HG03469 (cell line): ENCODE data around the gene STK31.
"Not testable (repeated sequence)": the region's sequence is repeated elsewhere in the genome, so short reads cannot be mapped to it uniquely, and the experiment has no call there.

Source experiments
- ATAC-seq: cut with Tn5 transposase; IDR thresholded peaks from one replicate; pipeline ENCODE4 v1.9.1; 2021; ENCODE audit warnings: mild to moderate bottlenecking, moderate library complexity, moderate number of reproducible peaks; ENCODE audit not compliant: unreplicated experiment

The STK31 gene

DNA sequence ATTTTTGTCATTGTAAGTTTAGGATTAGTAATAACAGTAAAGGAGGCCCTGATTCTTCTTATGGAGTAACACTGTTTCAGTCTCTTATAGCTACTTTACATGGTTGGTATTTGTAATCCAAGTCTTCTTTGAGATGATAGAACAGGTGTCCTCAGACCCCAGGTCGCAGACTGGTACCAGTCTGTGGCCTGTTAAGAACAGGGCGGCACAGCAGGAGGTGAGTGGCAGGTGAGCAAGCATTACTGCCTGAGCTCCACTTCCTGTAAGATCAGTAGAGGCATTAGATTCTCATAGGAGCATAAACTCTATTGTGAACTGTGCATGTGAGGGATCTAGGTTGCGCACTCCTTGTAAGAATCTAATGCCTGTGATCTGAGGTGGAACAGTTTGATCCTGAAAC is 77.3 kb downstream of the STK31 start:
- ATAC-seq = no peak

DNA sequence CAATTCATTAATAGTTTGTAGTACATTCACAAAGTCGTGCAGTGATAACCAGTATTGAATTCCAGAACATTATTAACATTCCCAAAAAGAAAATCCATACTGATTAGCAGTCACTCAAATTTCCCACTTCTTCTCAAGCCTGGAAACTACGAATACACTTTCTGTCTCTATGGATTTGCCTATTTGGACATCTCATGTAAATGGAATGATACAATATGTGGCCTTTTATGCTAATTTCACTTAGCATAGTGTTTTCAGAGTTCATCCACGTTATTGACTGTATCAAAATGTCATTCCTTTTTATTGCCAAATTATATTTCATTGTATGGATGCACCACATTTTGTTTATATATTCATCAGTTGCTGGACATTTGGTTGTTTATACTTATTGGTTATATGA is 78.8 kb downstream of the STK31 start:
- no peak for ATAC-seq

DNA sequence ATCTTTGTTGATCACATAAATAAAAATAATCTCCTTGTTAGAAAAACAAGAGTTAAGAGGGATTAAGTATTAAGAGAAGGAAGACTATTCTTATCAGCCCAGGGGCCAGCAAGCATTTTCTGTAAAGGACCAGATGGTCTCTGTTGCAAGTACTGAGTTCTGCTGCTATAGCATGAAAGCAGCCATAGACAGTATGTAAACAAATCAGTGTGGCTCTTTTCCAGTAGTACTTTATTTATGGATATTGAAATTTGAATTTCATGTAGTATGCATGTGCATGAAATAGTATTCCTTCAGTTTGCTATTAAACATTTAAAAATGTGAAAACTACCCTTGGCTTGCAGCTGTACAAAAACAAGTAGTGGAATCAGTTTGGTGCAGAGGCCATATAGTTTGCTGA is 81.7 kb downstream of the STK31 start:
- no peak for ATAC-seq

DNA sequence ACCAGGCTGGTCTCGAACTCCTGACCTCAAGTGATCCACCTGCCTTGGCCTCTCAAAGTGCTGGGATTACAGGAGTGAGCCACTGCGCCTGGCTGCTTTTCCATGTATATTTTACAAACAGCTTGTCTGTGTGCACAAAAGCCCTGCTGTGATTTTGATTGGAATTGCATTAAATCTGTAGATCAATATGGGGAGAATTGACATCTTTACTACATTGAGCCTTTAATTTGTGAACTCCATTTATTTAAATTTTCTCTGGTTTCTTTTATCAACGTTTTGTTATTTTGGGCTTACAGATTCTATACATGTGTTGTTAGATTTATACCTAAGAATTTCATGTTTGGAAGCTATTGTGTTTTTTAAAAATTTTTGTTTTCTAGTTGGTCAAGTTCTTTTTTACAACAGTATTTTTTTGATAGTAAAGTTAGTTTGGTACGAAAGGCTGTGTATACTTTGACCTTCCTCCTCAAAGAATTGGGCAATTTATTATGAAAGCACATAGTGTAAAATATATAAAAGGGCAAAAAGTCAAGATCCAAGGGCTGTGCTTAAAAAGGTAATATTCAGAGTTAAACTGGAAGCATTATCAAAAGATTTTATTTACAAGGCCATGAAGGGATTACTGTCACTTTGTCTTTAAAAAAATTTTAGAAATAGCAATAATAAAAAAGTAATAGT is 92.8 kb downstream of the STK31 start:
- ATAC-seq = no peak

DNA sequence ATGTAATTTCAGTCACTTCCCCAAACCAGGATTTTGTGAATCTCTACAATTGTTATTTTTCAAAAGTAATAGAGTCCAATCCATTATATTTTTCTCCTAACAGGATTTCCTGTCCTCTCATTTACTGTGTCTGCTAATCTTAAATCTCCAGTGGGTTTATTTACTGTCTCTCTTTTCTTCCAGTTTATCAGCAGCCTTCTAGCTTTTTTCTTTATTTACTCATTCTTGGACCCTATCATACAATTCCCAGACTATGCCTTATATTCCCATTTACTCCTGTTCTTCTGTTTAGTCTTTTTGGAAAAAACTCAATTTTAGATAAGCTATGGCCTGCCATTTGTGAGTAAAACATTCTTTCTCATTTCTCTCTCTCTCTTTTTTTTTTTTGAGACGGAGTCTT is 94.7 kb downstream of the STK31 start:
- no peak for ATAC-seq

DNA sequence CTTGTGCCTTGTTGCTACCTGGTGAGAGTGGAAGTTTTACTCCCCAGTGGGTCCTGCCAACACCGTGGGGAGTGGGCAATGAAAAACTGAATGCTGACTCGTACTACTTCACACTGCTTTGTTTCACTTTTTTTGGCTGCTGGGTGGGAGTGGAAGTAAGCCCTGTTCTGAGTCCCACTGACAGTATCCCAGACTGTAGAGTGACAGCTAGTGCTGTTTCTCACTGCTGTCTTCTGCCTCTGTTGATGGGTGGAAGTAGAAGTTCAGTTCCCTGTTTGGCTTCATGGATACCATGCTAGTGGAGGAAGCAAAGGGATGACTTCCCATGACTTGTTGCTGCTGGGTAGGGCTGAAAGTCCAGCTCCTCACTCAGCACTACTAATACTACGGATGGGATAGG is 98.4 kb downstream of the STK31 start:
- ATAC-seq = no peak

DNA sequence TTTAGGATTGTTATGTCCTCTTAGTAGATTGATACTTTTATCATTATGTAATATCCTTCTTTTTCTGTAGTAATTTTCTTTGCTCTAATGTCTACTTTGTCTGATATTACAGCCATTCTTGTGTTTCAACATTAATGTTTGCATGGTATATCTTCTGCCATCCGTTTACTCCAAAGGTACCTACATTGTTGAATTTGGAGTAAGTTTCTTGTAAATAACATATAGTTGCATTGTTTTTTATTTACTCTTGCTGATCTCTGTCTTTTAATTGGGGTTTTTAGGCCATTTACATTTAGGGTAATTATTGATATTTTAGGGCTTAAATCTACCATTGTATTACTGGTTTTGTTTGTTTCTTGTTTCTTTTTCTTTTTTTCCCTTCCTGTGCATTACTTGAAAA is 100.1 kb downstream of the STK31 start:
- ATAC-seq = no peak

DNA sequence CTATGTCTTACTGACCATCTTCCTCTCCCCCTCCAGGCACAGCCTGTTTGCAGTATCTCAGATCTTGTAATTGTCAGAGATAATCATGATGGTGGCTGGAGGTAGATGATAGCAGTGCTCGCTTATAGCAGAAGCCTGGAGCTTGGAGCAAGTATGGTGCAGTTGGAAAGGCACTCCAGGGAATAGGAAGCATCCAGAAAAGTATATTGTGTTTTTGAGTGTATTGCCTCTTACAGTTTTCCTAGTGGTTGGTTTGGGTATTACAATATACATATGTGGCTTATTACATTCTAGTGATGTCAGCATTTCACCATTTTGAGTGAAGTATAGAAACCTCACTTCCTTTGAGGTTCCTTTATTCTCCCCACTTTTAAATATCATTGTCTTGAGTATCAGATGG is 101.5 kb downstream of the STK31 start:
- ATAC-seq = no peak

DNA sequence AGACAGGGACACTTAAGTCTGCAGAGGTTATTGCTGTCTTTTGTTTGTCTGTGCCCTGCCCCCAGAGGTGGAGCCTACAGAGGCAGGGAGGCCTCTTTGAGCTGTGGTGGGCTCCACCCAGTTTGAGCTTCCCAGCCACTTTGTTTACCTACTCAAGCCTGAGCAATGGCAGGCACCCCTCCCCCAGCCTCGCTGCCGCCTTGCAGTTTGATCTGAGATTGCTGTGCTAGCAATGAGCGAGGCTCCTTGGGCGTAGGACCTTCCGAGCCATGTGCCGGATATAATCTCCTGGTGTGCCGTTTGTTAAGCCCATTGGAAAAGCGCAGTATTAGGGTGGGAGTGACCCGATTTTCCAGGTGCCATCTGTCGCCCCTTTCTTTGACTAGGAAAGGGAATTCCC is 118.1 kb downstream of the STK31 start:
- ATAC-seq = not testable (repeated sequence)

DNA sequence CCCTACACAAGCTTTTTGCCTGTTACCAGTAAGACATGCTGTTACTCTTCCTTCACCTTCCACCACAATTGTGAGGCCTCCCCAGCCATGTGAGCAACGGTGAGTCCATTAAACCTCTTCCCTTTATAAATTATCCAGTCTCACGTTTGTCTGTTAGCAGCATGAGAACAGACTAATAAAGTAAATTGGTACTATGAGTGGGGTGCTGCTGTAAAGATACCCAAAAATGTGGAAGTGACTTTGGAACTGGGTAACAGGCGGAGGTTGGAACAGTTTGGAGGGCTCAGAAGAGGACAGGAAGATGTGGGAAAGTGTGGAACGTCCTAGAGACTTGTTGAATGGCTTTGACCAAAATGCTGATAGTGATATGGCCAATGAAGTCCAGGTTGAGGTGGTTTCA is 122.7 kb downstream of the STK31 start:
- ATAC-seq = not testable (repeated sequence)

DNA sequence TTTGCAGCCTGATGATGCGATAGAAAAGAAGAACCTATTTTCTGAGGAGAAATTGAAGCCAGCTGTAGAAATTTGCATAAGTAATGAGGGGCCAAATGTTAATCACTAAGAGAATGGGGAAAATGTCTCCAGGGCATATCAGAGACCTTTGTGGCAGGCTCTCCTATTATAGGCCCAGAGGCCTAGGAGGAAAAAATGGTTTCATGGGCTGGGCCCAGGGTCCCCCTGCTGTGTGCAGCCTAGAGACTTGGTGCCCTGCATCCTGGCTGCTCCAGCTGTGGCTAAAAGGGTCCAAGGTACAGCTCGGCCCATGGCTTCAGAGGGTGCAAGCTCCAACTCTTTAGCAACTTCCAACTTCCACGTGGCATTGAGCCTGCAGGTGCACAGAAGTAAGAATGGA is 123.4 kb downstream of the STK31 start:
- ATAC-seq = no peak

DNA sequence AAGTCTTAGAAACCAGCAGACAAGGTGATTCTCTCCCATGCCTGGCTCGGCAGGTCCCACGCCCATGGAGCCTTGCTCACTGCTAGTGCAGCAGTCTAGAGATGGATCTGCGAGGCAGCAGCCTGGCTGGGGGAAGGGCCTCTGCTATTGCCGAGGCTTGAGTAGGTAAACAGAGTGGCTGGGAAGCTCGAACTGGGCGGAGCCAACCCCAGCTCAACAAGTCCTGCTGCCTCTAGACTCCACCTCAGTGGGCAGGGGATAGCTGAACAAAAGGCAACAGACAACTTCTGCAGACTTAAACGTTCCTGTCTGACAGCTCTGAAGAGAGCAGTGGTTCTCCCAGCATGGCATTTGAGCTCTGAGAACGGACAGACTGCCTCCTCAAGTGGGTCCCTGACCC is 134.8 kb downstream of the STK31 start:
- ATAC-seq = not testable (repeated sequence)

DNA sequence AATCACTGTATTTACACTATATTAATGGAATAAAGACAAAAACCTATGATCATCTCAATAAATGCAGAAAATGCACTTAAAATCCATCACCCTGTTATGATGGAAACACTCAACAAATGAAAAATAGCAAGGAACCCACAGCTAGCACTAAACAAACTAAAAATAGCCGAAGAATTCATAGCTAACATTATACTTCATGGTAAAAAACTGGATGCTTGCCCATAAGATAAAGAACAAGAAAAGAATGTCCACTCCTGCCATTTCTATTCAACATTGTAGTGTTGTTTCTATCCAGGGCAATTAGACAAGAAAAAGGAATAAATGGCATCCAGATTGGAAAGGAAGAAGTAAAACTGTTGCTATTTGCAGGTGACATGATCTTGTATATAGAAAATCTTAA is 142.1 kb downstream of the STK31 start:
- ATAC-seq = no peak

DNA sequence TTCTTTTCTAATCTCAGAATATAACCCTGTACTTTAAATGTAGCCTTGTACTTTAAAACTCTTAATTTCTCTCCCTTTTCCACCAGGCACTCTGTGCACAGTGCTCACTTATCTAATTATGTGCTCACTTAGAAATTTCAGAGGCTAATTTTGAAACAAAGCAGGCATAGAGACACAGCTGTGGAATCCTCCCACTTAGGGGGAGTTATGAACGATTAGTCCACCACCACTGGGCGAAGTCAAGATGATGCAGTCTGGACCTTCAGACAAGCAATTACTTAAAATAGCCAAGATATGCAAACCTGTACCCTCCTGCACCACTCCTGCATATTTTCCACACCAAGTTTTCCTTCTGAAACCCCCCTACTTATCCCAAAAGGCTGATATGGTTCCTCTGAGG is 143.0 kb downstream of the STK31 start:
- ATAC-seq = no peak

DNA sequence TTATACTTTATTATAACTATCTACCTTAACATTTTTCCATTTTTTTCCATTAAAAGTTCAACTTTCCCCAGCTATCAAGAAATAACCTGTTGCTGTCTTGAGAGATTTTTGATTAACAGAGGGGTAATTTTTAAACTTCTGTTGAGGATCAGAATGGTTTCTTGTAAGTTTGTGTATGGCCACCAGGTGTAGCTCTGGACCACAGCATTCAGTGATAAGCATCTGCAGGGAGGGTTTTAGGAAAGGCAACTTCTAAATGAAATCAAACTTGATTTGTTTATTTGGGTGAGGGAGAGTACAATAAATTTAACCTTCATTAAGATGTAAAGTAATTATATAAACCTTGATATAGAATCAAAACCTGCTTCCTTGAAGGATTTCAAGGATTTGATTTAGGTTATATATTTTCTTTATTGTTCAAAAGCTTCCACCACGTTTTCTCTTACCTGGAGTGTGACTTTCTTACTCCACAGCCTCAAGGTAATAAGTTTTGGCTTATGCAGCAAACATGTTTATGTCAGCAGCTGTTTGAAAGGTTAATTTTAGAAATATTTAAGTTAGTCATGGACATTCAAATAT is 153.3 kb downstream of the STK31 start:
- ATAC-seq = peak; percentile 38

DNA sequence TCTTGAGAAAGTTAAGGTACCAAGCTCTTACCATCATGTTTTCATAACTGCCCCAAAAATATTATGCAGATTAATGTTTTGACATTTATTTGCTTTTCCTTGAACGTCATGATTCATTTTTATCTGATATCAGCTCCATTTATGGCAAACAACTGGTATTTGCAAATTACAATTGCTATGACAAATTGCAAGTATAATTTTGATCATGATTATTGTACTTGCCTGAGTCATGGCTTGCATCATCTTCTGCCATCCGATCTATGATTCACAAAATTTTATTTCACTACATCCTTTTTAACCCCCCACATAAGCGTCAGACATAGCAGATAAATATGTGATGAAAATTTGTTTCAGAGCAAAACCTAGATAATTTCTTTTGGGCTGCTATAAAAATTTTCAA is 155.0 kb downstream of the STK31 start:
- no peak for ATAC-seq

DNA sequence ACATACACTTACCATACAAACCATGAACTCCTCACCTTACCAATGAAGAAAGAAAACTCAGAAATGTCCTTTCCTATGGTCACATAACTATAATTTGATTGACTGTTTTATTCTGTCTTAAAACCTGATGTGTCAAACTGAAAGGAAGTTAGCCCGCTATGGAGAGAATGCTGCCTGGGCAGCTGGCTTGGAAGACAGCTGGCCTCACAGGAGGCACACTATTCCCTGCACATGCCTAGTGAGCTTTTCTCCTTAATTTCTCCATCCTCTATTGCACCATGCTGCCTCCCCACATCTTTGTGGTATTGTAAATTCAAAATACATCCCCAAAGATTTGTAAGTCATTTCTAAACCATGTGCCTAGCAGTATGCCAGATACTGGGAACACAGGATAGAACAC is 163.3 kb downstream of the STK31 start:
- ATAC-seq = no peak

DNA sequence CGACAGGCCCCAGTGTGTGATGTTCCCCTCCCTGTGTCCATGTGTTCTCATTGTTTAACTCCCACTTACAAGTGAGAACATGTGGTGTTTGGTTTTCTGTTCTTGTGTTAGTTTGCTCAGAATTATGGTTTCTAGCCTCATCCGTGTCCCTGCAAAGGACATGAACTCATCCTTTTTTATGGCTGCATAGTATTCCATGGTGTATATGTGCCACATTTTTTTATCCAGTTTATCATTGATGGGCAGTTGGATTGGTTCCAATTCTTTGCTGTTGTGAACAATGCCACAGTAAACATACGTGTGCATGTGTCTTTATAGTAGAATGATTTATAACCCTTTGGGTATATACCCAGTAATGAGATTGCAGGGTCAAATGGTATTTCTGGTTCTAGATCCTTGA is 166.5 kb downstream of the STK31 start:
- not testable (repeated sequence) for ATAC-seq
